Measurements from ENCODE around the gene CHN2.
"Not testable (repeated sequence)": the region's sequence is repeated elsewhere in the genome, so short reads cannot be mapped to it uniquely, and the experiment has no call there.

CHN2 gene

DNA sequence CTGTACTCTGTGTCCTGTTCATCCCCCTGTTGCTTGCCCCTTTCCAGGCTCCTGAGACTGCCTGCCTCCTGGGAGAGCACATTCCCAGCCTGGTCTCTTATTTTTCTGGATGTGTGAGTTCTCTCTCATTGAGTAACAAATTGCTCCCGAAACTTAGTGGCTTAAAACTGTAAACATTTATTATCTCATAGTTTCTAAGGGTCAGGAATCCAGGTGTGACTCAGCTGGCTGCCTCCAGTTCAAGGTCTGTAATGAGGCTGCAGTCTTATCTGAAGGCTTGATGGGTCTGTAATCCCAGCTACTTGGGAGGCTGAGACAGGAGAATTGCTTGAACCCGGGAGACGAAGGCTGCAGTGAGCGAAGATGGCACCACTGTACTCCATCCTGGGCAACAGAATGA lies 315.5 kb downstream of the CHN2 start:
- no peak for DNase-seq (ENCODE audit: low read depth)
- no peak for TF ChIP-seq CTCF (IDR thresholded peaks at IDR 0.05; ENCODE audit: control insufficient read depth, insufficient read depth, low read depth, low read length, missing control alignments)
- no peak overlapping the region for H3K4me3 ChIP-seq (ENCODE audit: control insufficient read depth, low read depth, low read length)

GRCh38 chr7:29511337-29511736 lies 316.8 kb downstream of the CHN2 start:
- no peak for TF ChIP-seq CTCF (IDR thresholded peaks at IDR 0.05; ENCODE audit: control insufficient read depth, insufficient read depth, low read depth, low read length, missing control alignments)

DNA sequence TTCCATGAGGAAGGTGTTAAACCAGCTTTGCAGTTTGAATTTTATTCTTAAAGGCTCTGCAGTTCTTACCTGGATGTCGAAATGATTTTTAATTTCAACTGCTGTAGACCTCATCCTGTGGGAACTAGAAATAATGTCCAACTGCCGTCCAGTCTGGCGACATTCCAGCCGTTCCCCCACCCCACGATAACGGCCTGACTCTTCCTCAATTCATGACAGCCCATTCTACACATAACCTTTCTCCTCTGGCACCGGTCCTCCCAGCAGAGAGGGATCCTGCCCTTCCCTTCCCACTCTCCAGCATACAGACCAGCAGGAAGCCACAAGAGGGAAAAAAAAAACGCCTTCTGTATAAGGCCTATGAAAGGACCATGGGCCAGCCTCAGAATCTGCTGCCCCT lies 317.3 kb downstream of the CHN2 start:
- no peak for TF ChIP-seq CTCF (IDR thresholded peaks at IDR 0.05; ENCODE audit: control insufficient read depth, insufficient read depth, low read depth, low read length, missing control alignments)
- DNase-seq (ENCODE audit: low read depth) = no peak
- H3K4me3 ChIP-seq (ENCODE audit: control insufficient read depth, low read depth, low read length) = no peak overlapping the region

More at GRCh38 chr7:29511337-29511736, 316.8 kb downstream of the CHN2 start:
- no peak overlapping the region for H3K4me3 ChIP-seq (ENCODE audit: control insufficient read depth, low read depth, low read length)
- DNase-seq (ENCODE audit: low read depth) = no peak

- DNase-seq (ENCODE audit: low read depth) = no peak
- TF ChIP-seq CTCF (IDR thresholded peaks at IDR 0.05; ENCODE audit: control insufficient read depth, insufficient read depth, low read depth, low read length, missing control alignments) = no peak
- H3K4me3 ChIP-seq (ENCODE audit: control insufficient read depth, low read depth, low read length) = no peak overlapping the region
Measured at GRCh38 chr7:29516491-29516890, 321.9 kb downstream of the CHN2 start.

GRCh38 chr7:29518616-29519015 lies 324.0 kb downstream of the CHN2 start:
- no peak for TF ChIP-seq CTCF (IDR thresholded peaks at IDR 0.05; ENCODE audit: control insufficient read depth, insufficient read depth, low read depth, low read length, missing control alignments)
- no peak for DNase-seq (ENCODE audit: low read depth)
- H3K4me3 ChIP-seq (ENCODE audit: control insufficient read depth, low read depth, low read length) = no peak overlapping the region

GRCh38 chr7:29523728-29524127 lies 329.2 kb downstream of the CHN2 start:
- no peak overlapping the region for H3K4me3 ChIP-seq (ENCODE audit: control insufficient read depth, low read depth, low read length)
- TF ChIP-seq CTCF (IDR thresholded peaks at IDR 0.05; ENCODE audit: control insufficient read depth, insufficient read depth, low read depth, low read length, missing control alignments) = no peak
- DNase-seq (ENCODE audit: low read depth) = no peak

- DNase-seq (ENCODE audit: low read depth) = no peak
- no peak overlapping the region for H3K4me3 ChIP-seq (ENCODE audit: control insufficient read depth, low read depth, low read length)
- TF ChIP-seq CTCF (IDR thresholded peaks at IDR 0.05; ENCODE audit: control insufficient read depth, insufficient read depth, low read depth, low read length, missing control alignments) = no peak
Measured at GRCh38 chr7:29527505-29528108, 333.0 kb downstream of the CHN2 start.

DNA sequence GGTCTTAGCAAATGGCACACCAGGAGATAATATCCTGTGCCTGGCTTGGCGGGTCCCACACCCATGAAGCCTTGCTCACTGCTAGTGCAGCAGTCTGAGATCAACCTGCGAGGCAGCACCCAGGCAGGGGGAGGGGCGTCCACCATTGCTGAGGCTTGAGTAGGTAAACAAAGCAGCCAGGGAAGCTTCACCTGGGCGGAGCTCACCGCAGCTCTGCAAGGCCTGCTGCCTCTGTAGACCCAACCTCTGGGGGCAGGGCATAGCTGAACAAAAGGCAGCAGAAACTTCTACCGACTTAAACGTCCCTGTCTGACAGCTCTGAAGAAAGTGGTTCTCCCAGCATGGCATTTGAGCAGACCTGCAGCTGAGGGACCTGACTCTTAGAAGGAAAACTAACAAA lies 334.0 kb downstream of the CHN2 start:
- DNase-seq (ENCODE audit: low read depth); H3K4me3 ChIP-seq (ENCODE audit: control insufficient read depth, low read depth, low read length): not testable (repeated sequence)
